Liver (tissue), 9 donors: Measurements from ENCODE around the gene MPPE1. TPM values are rescaled to one million over a fixed set of nuclear protein-coding genes. Genes with fewer than 3 reads are reported as not detected.

ENCODE experiments used
- DNase-seq: peaks from one replicate; pipeline ENCODE4 v3.0.0-alpha.2; 2017; ENCODE audit warnings: low spot score
- H3K27ac ChIP-seq, 2 donors: one replicate each; pipeline ENCODE4 v1.7.0; 2013; ENCODE audit warnings: inconsistent platforms in 2 of 2, low read length in 2 of 2, control low read depth in 1 of 2, low read depth in 1 of 2, mild to moderate bottlenecking in 1 of 2
- H3K27me3 ChIP-seq, 4 donors: one replicate each; pipeline versions ENCODE4 v1.6.1 to v1.7.0; 2013; ENCODE audit warnings: low read length in 3 of 4, inconsistent platforms in 1 of 4, mild to moderate bottlenecking in 1 of 4, moderate library complexity in 1 of 4; ENCODE audit not compliant: control insufficient read depth in 4 of 4, insufficient read depth in 4 of 4
- H3K36me3 ChIP-seq, 4 donors: one replicate each; pipeline versions ENCODE4 v1.6.1 to v1.7.0; 2013; ENCODE audit warnings: low read length in 3 of 4, mild to moderate bottlenecking in 3 of 4, low read depth in 1 of 4, moderate library complexity in 1 of 4; ENCODE audit not compliant: control insufficient read depth in 4 of 4, insufficient read depth in 3 of 4
- H3K4me1 ChIP-seq, 4 donors: one replicate each; pipeline versions ENCODE4 v1.6.1 to v1.7.0; 2013; ENCODE audit warnings: low read length in 3 of 4, mild to moderate bottlenecking in 3 of 4, moderate library complexity in 1 of 4; ENCODE audit not compliant: control insufficient read depth in 4 of 4, insufficient read depth in 4 of 4
- H3K4me3 ChIP-seq, 3 donors: one replicate each; pipeline versions ENCODE4 v1.6.1 to v1.7.0; 2013; ENCODE audit warnings: low read length in 3 of 3, control low read depth in 1 of 3, low read depth in 1 of 3, mild to moderate bottlenecking in 1 of 3
- H3K9ac ChIP-seq, 2 donors: one replicate each; pipeline ENCODE4 v1.7.0; 2013; ENCODE audit warnings: low read length in 2 of 2, mild to moderate bottlenecking in 2 of 2, moderate library complexity in 2 of 2, control low read depth in 1 of 2, low read depth in 1 of 2
- H3K9me3 ChIP-seq, 4 donors: one replicate each; pipeline versions ENCODE4 v1.6.1 to v1.7.0; 2013; ENCODE audit warnings: low read length in 3 of 4; ENCODE audit not compliant: control insufficient read depth in 4 of 4
- CTCF ChIP-seq: fragments of 150-350 bp; IDR thresholded peaks from 2 replicates; pipeline ENCODE4 v1.5.1; 2017; ENCODE audit warnings: improper control_type of control experiment, low read depth, low read length; ENCODE audit not compliant: missing input control
- EGR1 ChIP-seq, 2 donors: IDR thresholded peaks; 2 replicates each; pipeline ENCODE4 v1.6.1; 2016 to 2018; ENCODE audit warnings: antibody characterized with exemption in 2 of 2, low read depth in 2 of 2
- FOXA1 ChIP-seq: IDR thresholded peaks from 2 replicates; pipeline ENCODE4 v1.6.1; 2016; ENCODE audit warnings: antibody characterized with exemption
- FOXA2 ChIP-seq: IDR thresholded peaks from 2 replicates; pipeline ENCODE4 v1.6.1; 2016; ENCODE audit warnings: antibody characterized with exemption
- GABPA ChIP-seq, 2 donors: IDR thresholded peaks in 1 of 2; conservative IDR thresholded peaks in 1 of 2; 2 replicates each; pipeline ENCODE4 v1.6.1; 2016; ENCODE audit warnings: antibody characterized with exemption in 2 of 2, mild to moderate bottlenecking in 1 of 2, moderate library complexity in 1 of 2
- JUND ChIP-seq, 2 donors: IDR thresholded peaks; 2 replicates each; pipeline ENCODE4 v1.6.1; 2016; ENCODE audit warnings: antibody characterized with exemption in 2 of 2
- MAX ChIP-seq: IDR thresholded peaks from 2 replicates; pipeline ENCODE4 v1.6.1; 2016; ENCODE audit warnings: antibody characterized with exemption
- NR2F2 ChIP-seq: IDR thresholded peaks from 2 replicates; pipeline ENCODE4 v1.6.1; 2016; ENCODE audit warnings: antibody characterized with exemption
- RAD21 ChIP-seq, 2 donors: IDR thresholded peaks; 2 replicates each; pipeline ENCODE4 v1.6.1; 2016; ENCODE audit warnings: antibody characterized with exemption in 2 of 2, mild to moderate bottlenecking in 2 of 2
- REST ChIP-seq: IDR thresholded peaks from 2 replicates; pipeline ENCODE4 v1.6.1; 2016; ENCODE audit warnings: antibody characterized with exemption, mild to moderate bottlenecking
- RXRA ChIP-seq, 2 donors: IDR thresholded peaks; 2 replicates each; pipeline ENCODE4 v1.6.1; 2017 to 2018; ENCODE audit warnings: antibody characterized with exemption in 2 of 2, mild to moderate bottlenecking in 1 of 2
- SP1 ChIP-seq: IDR thresholded peaks from 2 replicates; pipeline ENCODE4 v1.6.1; 2018; ENCODE audit warnings: antibody characterized with exemption, mild to moderate bottlenecking
- TAF1 ChIP-seq: conservative IDR thresholded peaks from 2 replicates; pipeline ENCODE4 v1.6.1; 2016; ENCODE audit warnings: antibody characterized with exemption, mild to moderate bottlenecking
- YY1 ChIP-seq: IDR thresholded peaks from 2 replicates; pipeline ENCODE4 v1.6.1; 2016; ENCODE audit warnings: antibody characterized with exemption, mild to moderate bottlenecking
- WGBS: extraction: QIAGEN DNeasy Blood & Tissue Kit; methylation state at CpG from one replicate; pipeline ENCODE4 v1.1.7; 2013; 5-methylcytosine and 5-hydroxymethylcytosine counted together
- polyA plus RNA-seq, 2 donors: library from polyadenylated mRNA; stranded (reverse) in 1 of 2; unstranded in 1 of 2; fragments of 200-250 nt in 1 of 2; fragments of >200 nt in 1 of 2; fragmentation: Nextera tagmentation in 1 of 2; extraction: Ambion mirVana in 1 of 2; gene quantifications; one replicate each; pipeline versions ENCODE4 v1.2.1 to v1.2.3, GENCODE V29; 2013 to 2015
- total RNA-seq, 2 donors: library from RNA; depleted of rRNA; stranded (reverse); fragments of >200 nt; gene quantifications; one replicate each; pipeline ENCODE4 v1.2.3, GENCODE V29; 2014
- TF ChIP-seq, protein P1 (sequence below): IDR thresholded peaks from 2 replicates; pipeline ENCODE4 v1.6.1; 2016; ENCODE audit warnings: antibody characterized with exemption
- TF ChIP-seq, protein P2 (sequence below): IDR thresholded peaks from 2 replicates; pipeline ENCODE4 v1.6.1; 2016; ENCODE audit warnings: antibody characterized with exemption
- donor health status: healthy.
- donor health status: healthy.
- donor health status: healthy.
- donor health status: healthy.
- donor health status: healthy.

MPPE1 gene
- total and polyA plus RNA-seq, 4 donors: 9.8 to 31.6 (median 26.1) TPM

GRCh38 chr18:11866329-11866728, 41.8 kb downstream of the MPPE1 start:
- Histone ChIP-seq H3K4me3 (no peak overlapping the region), H3K27ac (no peak overlapping the region), H3K9ac (no peak overlapping the region), H3K4me1 (no peaks in the 10 kb centered on the region), H3K9me3 (no peaks in the 10 kb centered on the region), H3K27me3 (no peaks in the 10 kb centered on the region), H3K36me3 (no peaks in the 10 kb centered on the region)
- DNase-seq: no peak
- 81% methylated on average over 10 of the region's 10 CpGs for WGBS
- TF ChIP-seq GABPA (IDR thresholded peaks at IDR 0.05 in 1 of 2, conservative IDR thresholded peaks at IDR 0.05 in 1 of 2) (no peak), RXRA (IDR thresholded peaks at IDR 0.05) (no peak), CTCF (no peak), REST (no peak), JUND (IDR thresholded peaks at IDR 0.05) (no peak)
- TF ChIP-seq, protein P1, sequence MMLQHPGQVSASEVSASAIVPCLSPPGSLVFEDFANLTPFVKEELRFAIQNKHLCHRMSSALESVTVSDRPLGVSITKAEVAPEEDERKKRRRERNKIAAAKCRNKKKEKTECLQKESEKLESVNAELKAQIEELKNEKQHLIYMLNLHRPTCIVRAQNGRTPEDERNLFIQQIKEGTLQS: no peak

DNA sequence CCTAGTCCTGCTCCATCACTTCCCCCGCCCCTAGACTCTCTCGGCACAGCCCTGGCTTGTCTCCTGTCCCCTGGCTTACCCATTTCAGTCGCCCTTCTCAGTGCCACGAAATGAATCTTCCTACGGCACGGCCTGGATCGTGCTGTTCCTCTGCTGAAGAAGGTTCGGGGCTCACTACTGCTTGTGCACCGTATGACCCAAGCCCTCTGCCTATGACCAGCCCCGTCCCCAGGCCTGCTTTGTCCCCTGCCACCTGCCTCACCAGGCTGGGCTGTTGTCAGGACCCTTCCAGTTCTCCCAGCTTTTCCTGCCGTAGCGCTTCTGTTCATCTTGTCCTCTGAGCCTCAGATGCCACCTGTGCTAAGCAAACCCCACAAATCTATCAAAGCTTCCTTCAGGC, 43.0 kb downstream of the MPPE1 start:
- Histone ChIP-seq H3K27ac (no peak overlapping the region), H3K4me3 (no peak overlapping the region), H3K27me3 (no peaks in the 10 kb centered on the region), H3K4me1 (no peaks in the 10 kb centered on the region), H3K9ac (no peak overlapping the region), H3K9me3 (no peaks in the 10 kb centered on the region), H3K36me3 (no peaks in the 10 kb centered on the region)
- TF ChIP-seq RAD21 (IDR thresholded peaks at IDR 0.05): no peak
- TF ChIP-seq, protein P1: no peak
- no peak for TF ChIP-seq FOXA2
- no peak for TF ChIP-seq TAF1
- no peak for TF ChIP-seq YY1
- TF ChIP-seq NR2F2: no peak
- no peak for TF ChIP-seq REST
- no peak for TF ChIP-seq EGR1 (IDR thresholded peaks at IDR 0.05; ENCODE audit: low read depth in 2 of 2)
- no peak for TF ChIP-seq RXRA (IDR thresholded peaks at IDR 0.05)
- TF ChIP-seq FOXA1: no peak
- TF ChIP-seq, protein P2, sequence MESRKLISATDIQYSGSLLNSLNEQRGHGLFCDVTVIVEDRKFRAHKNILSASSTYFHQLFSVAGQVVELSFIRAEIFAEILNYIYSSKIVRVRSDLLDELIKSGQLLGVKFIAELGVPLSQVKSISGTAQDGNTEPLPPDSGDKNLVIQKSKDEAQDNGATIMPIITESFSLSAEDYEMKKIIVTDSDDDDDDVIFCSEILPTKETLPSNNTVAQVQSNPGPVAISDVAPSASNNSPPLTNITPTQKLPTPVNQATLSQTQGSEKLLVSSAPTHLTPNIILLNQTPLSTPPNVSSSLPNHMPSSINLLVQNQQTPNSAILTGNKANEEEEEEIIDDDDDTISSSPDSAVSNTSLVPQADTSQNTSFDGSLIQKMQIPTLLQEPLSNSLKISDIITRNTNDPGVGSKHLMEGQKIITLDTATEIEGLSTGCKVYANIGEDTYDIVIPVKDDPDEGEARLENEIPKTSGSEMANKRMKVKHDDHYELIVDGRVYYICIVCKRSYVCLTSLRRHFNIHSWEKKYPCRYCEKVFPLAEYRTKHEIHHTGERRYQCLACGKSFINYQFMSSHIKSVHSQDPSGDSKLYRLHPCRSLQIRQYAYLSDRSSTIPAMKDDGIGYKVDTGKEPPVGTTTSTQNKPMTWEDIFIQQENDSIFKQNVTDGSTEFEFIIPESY: no peak
- TF ChIP-seq SP1: no peak
- TF ChIP-seq MAX: no peak
- no peak for TF ChIP-seq JUND (IDR thresholded peaks at IDR 0.05)
- WGBS: 88% methylated on average over 12 of the region's 12 CpGs
- no peak for DNase-seq
